ENCODE measurements around the gene RHOA. TPM values are rescaled to one million over a fixed set of nuclear protein-coding genes. Genes with fewer than 3 reads are reported as not detected.
"Not testable (repeated sequence)": the region's sequence is repeated elsewhere in the genome, so short reads cannot be mapped to it uniquely, and the experiment has no call there.

The RHOA gene
- total and polyA plus RNA-seq, 10 of the 15 experiments (the other 5 are each of a cell fraction or from before 2014, with no cell fraction given): 246 to 1,049 (median 515) TPM

- TF ChIP-seq CEBPZ (IDR thresholded peaks at IDR 0.05; ENCODE audit: low read depth, low read length) (no peak), NRF1 (conservative IDR thresholded peaks at IDR 0.05; ENCODE audit: low read depth, low read length) (no peak), ZNF384 (IDR thresholded peaks at IDR 0.05; ENCODE audit: borderline replicate concordance, low read depth, low read length) (no peak), YY1 (IDR thresholded peaks at IDR 0.05; ENCODE audit: low read depth, low read length) (peak; percentile 91), ELK1 (IDR thresholded peaks at IDR 0.05; ENCODE audit: low read depth, low read length) (no peak), FOS (IDR thresholded peaks at IDR 0.05; ENCODE audit: borderline replicate concordance, extremely low read depth, insufficient read length) (no peak), MEF2B (IDR thresholded peaks at IDR 0.05; ENCODE audit: partially characterized antibody, poor library complexity, severe bottlenecking) (peak; percentile 37)
Measured at GRCh38 chr3:49397470-49397869, 14.3 kb downstream of the RHOA start (continued).

- H3K4me1 ChIP-seq (ENCODE audit: control insufficient read depth, insufficient read depth, low read length); H3K36me3 ChIP-seq (ENCODE audit: control insufficient read depth in 2 of 2, insufficient read depth in 2 of 2, low read length in 1 of 2); H3K27me3 ChIP-seq (replicated peaks in 1 of 2; ENCODE audit: control insufficient read depth in 2 of 2, insufficient read depth in 2 of 2, low read length in 1 of 2); in situ Hi-C loops (cut with MboI); CTCF ChIA-PET; H3K9ac ChIP-seq (ENCODE audit: control insufficient read depth, insufficient read depth, low read length); H2AFZ ChIP-seq (ENCODE audit: control insufficient read depth, low read depth, low read length); DNase-seq (ENCODE audit: low read depth, low spot score); BruUV-seq (replicated peaks); H4K20me1 ChIP-seq (ENCODE audit: control insufficient read depth, insufficient read depth); SMC1A ChIA-PET (ENCODE audit: uncharacterized antibody, unreplicated experiment); RAD21 ChIA-PET (ENCODE audit: unreplicated experiment); H3K9me3 ChIP-seq (replicated peaks; ENCODE audit: control insufficient read depth, insufficient read depth, low read length); ATAC-seq; H3K4me3 ChIP-seq; H3K27ac ChIP-seq (ENCODE audit: control insufficient read depth, insufficient read depth); FAIRE-seq; intact Hi-C loops (cut with micrococcal nuclease; ENCODE audit: unreplicated experiment); H3K4me2 ChIP-seq (ENCODE audit: control insufficient read depth, insufficient read depth): not testable (repeated sequence)
- POLR2A ChIA-PET: interaction anchor here (0.5 to 1.3 kb wide), 4 partner anchors 10 to 888 kb away, joined by 3 to 5 read pairs (median 4); no protein-coding TSS in a partner anchor
- peaks cover 77% of the 10 kb centered on the region for H3K79me2 ChIP-seq (ENCODE audit: control insufficient read depth, insufficient read depth, low read length)
- WGBS (ENCODE audit: insufficient coverage, insufficient replicate concordance, low lambda C conversion rate, missing lambda C conversion rate): 77% methylated on average over 10 of the region's 10 CpGs
Measured at GRCh38 chr3:49391310-49391709, 20.5 kb downstream of the RHOA start.
